Measurements from ENCODE around the gene ANKRD13B.

DNA sequence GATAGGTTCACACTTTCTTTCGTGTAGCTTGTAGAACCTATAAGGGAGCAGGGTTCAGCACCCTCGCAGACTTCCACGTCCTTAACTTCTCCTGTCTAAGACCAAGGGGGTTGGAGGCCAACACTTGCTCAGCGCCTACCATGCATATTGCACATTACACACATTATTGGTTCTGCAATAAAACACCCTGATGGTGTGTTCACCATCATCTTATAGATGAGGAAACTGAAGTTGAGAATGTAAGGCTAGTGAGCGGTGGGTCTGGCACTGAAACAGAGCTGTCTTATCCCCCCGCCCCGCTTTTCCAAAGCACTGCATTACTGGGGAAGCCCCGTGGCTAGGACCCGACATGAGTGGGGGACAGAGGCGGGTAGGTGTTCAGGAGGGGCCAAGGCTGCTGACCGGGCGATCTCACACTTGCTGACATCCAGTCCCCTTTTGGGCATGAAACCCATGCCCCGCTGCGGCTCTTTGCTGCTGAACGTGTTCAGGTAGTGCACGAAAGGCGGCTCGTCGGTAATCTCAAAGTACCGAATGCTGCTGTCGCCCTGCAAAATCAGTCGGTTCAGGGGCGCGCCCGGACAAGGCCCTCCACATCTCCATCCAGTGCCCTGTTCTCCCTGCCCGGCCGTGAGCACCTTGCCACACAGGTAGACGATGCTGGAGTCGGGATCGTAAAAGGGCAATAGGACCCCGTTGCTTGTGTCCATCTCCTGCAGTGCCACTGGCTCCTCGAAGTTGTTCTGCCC lies 23.5 kb downstream of the ANKRD13B start:
- TF ChIP-seq, protein P1, sequence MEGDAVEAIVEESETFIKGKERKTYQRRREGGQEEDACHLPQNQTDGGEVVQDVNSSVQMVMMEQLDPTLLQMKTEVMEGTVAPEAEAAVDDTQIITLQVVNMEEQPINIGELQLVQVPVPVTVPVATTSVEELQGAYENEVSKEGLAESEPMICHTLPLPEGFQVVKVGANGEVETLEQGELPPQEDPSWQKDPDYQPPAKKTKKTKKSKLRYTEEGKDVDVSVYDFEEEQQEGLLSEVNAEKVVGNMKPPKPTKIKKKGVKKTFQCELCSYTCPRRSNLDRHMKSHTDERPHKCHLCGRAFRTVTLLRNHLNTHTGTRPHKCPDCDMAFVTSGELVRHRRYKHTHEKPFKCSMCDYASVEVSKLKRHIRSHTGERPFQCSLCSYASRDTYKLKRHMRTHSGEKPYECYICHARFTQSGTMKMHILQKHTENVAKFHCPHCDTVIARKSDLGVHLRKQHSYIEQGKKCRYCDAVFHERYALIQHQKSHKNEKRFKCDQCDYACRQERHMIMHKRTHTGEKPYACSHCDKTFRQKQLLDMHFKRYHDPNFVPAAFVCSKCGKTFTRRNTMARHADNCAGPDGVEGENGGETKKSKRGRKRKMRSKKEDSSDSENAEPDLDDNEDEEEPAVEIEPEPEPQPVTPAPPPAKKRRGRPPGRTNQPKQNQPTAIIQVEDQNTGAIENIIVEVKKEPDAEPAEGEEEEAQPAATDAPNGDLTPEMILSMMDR (IDR thresholded peaks at IDR 0.05), result no peak
- no peak for TF ChIP-seq POLR2A (IDR thresholded peaks at IDR 0.05)
